Adrenal gland (tissue), 12 donors: Measurements from ENCODE around the gene RRP1. TPM values are rescaled to one million over a fixed set of nuclear protein-coding genes. Genes with fewer than 3 reads are reported as not detected.

Source experiments
- DNase-seq, 7 donors: peaks; one replicate each; pipeline ENCODE4 v3.0.0-alpha.2; 2019 to 2020
- H3K27ac ChIP-seq, 5 donors: fragments of 200-600 bp; sonication (generic) in 4 of 5; 1 replicate in 3 of 5; 2 replicates in 2 of 5; pipeline versions ENCODE4 v1.5.1 to v1.8.0; 2016 to 2020; ENCODE audit warnings: mild to moderate bottlenecking in 1 of 5
- H3K27me3 ChIP-seq: fragments of 200-600 bp; 2 replicates; pipeline ENCODE4 v1.8.0; 2021
- H3K36me3 ChIP-seq, 2 donors: fragments of 200-600 bp; replicated peaks in 1 of 2; 1 replicate in 1 of 2; 2 replicates in 1 of 2; pipeline versions ENCODE4 v1.5.1 to v1.8.0; 2018 to 2022
- H3K4me1 ChIP-seq, 2 donors: fragments of 200-600 bp; replicated peaks in 1 of 2; 1 replicate in 1 of 2; 2 replicates in 1 of 2; pipeline versions ENCODE4 v1.5.1 to v1.8.0; 2018 to 2021
- H3K4me3 ChIP-seq, 4 donors: fragments of 200-600 bp; sonication (generic) in 3 of 4; one replicate each; pipeline ENCODE4 v1.5.1; 2016 to 2018
- H3K9me3 ChIP-seq, 3 donors: fragments of 200-600 bp; sonication (generic) in 1 of 3; replicated peaks in 1 of 3; 1 replicate in 2 of 3; 2 replicates in 1 of 3; pipeline versions ENCODE4 v1.5.1 to v1.8.0; 2016 to 2021
- POLR2A ChIP-seq, 2 donors: fragments of 450-650 bp; IDR thresholded peaks; one replicate each; pipeline ENCODE4 v1.6.1; 2017; ENCODE audit warnings: antibody characterized with exemption in 2 of 2, mild to moderate bottlenecking in 2 of 2, moderate library complexity in 1 of 2
- WGBS, 4 donors: extraction: QIAGEN DNeasy Blood & Tissue Kit in 2 of 4; methylation state at CpG; one replicate each; pipeline versions ENCODE4 v1.1.5 to v1.1.7; 2013 to 2017; 5-methylcytosine and 5-hydroxymethylcytosine counted together
- intact Hi-C, 2 donors: fragments of 100-400 bp; cut with DNase I; formaldehyde crosslinking; loops; one replicate each; pipeline versions ENCODE4 v1.14.1 to v1.15.0; 2022 to 2023
- polyA plus RNA-seq, 3 donors: library from polyadenylated mRNA; stranded (reverse); fragments of 200-250 nt in 2 of 3; fragments of 350-450 nt in 1 of 3; fragmentation: Illumina TruSeq in 1 of 3; extraction: RNeasy Lipid Tissue Mini Kit (QIAGEN cat#74804) in 1 of 3; gene quantifications; one replicate each; pipeline ENCODE4 v1.2.3, GENCODE V29; 2013 to 2014
- total RNA-seq, 9 donors: library from RNA; depleted of rRNA in 4 of 9; stranded (reverse); fragments of >200 nt in 4 of 9; fragments of 120-200 nt in 1 of 9; fragmentation: NEBNext Ultra II Directional in 1 of 9; extraction: Animal tissue kit (Norgen Biotek cat#: 25700) in 1 of 9; gene quantifications; one replicate each; pipeline versions ENCODE4 v1.1.0 to v1.2.4, GENCODE V29; 2013 to 2023
- TF ChIP-seq, protein P1 (sequence below), 6 experiments: fragments of 450-650 bp in 4 of 6; fragments of 200-600 bp in 2 of 6; sonication (generic) in 1 of 6; IDR thresholded peaks; 1 replicate in 5 of 6; 2 replicates in 1 of 6; pipeline versions ENCODE4 v1.5.1 to v1.8.0; 2016 to 2021; ENCODE audit warnings: antibody characterized with exemption in 6 of 6, mild to moderate bottlenecking in 2 of 6, moderate library complexity in 1 of 6
- donor health status: healthy with polysubstance abuse.
- donor health status: Bipolar disorder and iron deficiency.
- donor health status: DM: yes; HTN: yes; CAD: no.
- donor health status: DM: no; HTN: no; CAD: no.
- donor health status: DM: no; HTN: no; CAD: no.
- donor health status: DM: yes; HTN: yes; CAD: no.

The RRP1 gene
- total and polyA plus RNA-seq, 12 donors = 12.8 to 29.8 (median 19.8) TPM

DNA sequence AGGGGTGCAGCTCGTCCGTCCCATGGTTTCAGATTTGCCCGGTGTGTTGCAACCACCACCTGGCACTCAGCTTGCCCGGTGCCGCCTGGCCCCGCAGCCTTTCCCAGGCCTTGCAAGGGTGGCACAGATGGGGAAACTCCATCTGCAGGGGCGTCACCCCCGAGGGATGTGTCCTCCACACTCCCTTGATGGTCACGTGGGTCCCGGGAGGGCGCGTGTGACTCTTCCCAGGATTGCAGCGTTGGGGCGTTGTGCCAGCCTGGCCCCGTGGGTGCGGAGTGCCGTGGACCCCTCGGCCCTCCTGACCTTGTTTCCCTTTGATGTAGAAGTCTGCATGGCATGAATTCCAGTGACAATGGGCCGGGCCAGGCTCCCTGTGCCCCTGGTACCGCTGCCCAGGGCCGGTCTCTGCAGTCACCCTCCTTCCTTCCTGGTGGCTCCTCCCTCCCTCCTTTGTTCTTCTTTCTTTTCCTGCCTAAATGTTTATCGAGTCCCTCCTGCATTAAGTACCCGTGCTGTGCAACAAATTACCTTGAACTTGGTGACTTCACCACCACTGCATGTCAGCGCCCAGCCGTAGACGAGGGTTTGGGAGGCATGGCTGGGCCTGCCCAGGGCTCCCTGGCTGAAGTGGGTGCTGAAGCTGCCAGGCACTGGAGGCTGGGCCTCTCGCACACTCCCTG is 22.9 kb downstream of the RRP1 start:
- Histone ChIP-seq H3K36me3 (no peaks in the 10 kb centered on the region), H3K27ac (peak overlapping the region in 1 of 5 donors; percentile 22), H3K4me3 (peak overlapping the region in 1 of 4 donors; percentile 23), H3K27me3 (no peaks in the 10 kb centered on the region), H3K9me3 (no peaks in the 10 kb centered on the region), H3K4me1 (peaks cover 0 to 13% of the 10 kb centered on the region in 2 donors)
- no peak for TF ChIP-seq POLR2A (IDR thresholded peaks at IDR 0.05)
- TF ChIP-seq, protein P1, sequence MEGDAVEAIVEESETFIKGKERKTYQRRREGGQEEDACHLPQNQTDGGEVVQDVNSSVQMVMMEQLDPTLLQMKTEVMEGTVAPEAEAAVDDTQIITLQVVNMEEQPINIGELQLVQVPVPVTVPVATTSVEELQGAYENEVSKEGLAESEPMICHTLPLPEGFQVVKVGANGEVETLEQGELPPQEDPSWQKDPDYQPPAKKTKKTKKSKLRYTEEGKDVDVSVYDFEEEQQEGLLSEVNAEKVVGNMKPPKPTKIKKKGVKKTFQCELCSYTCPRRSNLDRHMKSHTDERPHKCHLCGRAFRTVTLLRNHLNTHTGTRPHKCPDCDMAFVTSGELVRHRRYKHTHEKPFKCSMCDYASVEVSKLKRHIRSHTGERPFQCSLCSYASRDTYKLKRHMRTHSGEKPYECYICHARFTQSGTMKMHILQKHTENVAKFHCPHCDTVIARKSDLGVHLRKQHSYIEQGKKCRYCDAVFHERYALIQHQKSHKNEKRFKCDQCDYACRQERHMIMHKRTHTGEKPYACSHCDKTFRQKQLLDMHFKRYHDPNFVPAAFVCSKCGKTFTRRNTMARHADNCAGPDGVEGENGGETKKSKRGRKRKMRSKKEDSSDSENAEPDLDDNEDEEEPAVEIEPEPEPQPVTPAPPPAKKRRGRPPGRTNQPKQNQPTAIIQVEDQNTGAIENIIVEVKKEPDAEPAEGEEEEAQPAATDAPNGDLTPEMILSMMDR (IDR thresholded peaks at IDR 0.05) = no peak
- 36 to 46% (median 43%) methylated on average over 9 to 27 of the region's 27 CpGs for WGBS, 4 donors
- peak in 5 of 7 donors; percentile 41 to 60 (median 47) for DNase-seq
- intact Hi-C loops = no loop called here

DNA sequence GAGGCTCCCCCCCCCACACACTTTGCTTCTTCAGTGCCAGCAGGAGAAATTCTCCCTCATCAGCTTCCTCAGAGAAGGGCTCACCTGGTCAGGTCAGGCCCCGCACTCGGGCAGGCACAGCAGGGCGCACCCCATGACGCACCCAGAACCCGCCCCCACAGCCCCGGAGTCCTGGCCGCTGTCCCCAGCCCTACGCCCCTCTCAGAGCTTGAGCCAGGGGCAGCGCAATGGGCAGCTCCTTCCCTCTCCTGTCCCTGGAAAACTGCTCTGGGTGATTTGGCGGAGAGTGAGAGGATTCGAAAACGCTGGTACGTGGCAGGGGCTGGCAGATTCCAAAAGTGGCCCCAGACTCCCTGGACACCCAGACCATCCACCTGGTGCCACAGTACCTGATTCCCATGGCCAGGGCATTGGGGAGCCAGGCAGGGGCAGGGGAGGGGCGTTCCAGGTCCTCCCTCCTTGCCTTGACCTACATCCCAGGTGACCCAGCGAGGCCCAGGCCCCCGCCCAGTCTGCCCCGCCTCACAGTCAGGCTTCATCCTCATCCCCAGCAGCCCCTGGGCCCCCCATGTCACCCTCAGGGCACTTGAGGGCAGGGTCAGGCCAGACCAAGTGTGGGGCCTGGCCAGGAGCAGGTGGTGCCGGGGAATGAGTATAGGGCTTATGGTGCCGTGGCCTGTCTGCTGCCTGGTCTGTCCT is 23.7 kb downstream of the RRP1 start:
- DNase-seq = no peak
- TF ChIP-seq, protein P1 (IDR thresholded peaks at IDR 0.05) = no peak
- no peak for TF ChIP-seq POLR2A (IDR thresholded peaks at IDR 0.05)
- no peak overlapping the region for H3K27ac ChIP-seq
- no peaks in the 10 kb centered on the region for H3K27me3 ChIP-seq
- WGBS, 4 donors = 84 to 94% (median 92%) methylated on average over 12 to 19 of the region's 19 CpGs
- no peak overlapping the region for H3K4me3 ChIP-seq
- peaks cover 0 to 13% of the 10 kb centered on the region in 2 donors for H3K4me1 ChIP-seq
- no peaks in the 10 kb centered on the region for H3K9me3 ChIP-seq
- no peaks in the 10 kb centered on the region for H3K36me3 ChIP-seq
- intact Hi-C loops = no loop called here

DNA sequence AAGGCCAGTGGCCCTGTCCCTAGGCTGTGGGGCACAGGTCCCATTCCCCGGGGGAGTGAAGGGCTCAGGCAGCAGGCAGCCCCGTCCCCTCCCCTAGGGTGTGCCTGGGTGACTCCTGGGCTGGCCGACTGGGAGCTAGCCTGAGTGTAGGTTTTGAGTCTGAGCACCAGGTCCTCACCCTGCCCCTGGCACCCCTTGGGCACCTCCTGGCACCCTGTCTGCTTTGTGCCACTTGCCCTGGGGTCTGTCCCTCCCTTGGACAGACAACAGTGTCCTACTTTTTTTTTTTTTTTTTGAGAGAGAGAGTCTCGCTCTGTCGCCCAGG is 24.2 kb downstream of the RRP1 start:
- no peaks in the 10 kb centered on the region for H3K9me3 ChIP-seq
- peaks cover 0 to 13% of the 10 kb centered on the region in 2 donors for H3K4me1 ChIP-seq
- no peaks in the 10 kb centered on the region for H3K27me3 ChIP-seq
- no peak overlapping the region for H3K27ac ChIP-seq
- TF ChIP-seq, protein P1 (IDR thresholded peaks at IDR 0.05) = no peak
- no peak for TF ChIP-seq POLR2A (IDR thresholded peaks at IDR 0.05)
- no peaks in the 10 kb centered on the region for H3K36me3 ChIP-seq
- no peak overlapping the region for H3K4me3 ChIP-seq
- DNase-seq = no peak
- 83 to 100% (median 88%) methylated on average over 2 to 5 of the region's 5 CpGs for WGBS, 4 donors
- intact Hi-C loops = no loop called here

DNA sequence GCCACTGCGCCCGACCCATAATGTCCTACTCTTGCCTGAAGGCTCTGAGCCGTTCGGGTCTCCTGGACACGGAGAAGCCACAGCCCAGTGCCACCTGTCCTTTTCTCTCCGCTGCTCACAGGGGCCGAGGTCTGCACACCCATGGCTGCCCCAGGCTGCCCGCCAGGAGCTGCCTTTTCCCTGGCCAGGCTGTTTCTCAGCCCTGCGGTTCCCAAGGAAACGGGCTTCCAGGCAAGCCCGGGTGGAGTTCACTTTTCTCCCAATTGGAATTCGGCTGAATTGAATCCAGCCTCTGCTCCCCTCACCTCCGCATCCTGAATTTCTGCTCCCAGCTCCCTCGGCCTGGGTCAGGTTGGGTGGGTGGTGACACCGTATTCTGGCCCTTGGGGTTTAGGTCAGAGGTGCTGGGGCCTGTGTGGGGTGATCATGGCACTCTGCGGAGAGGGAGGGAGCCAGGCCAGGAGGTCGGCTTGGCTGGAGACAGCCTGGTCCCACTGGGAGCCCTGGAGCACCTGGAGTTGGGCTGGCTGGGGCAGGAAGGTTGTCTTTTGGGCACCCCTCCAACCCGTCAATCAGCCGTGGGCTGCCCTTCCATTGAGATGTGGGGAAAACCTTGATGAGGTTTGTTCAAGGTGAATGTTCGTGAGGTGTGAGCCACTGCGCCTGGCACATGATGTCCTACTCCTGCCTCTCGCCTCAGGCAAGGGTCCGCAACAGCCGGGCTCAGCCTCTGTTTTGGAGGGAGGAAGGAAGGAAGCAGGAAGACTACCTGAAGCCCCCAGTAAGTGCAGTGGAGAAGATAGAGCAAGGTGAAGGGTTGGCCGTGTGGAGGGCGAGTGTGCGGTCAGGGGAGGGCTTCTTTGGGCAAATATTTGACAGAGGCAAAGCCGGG is 25.1 kb downstream of the RRP1 start:
- Histone ChIP-seq H3K27me3 (no peaks in the 10 kb centered on the region), H3K4me3 (no peak overlapping the region), H3K36me3 (no peaks in the 10 kb centered on the region), H3K4me1 (peaks cover 0 to 13% of the 10 kb centered on the region in 2 donors), H3K27ac (no peak overlapping the region), H3K9me3 (no peaks in the 10 kb centered on the region)
- DNase-seq = no peak
- TF ChIP-seq POLR2A (IDR thresholded peaks at IDR 0.05) = no peak
- TF ChIP-seq, protein P1 (IDR thresholded peaks at IDR 0.05) = no peak
- intact Hi-C loops = no loop called here
- 53 to 79% (median 73%) methylated on average over 13 to 28 of the region's 28 CpGs for WGBS, 4 donors
